ENCODE data around the gene CDH16. TPM values are rescaled to one million over a fixed set of nuclear protein-coding genes. Genes with fewer than 3 reads are reported as not detected.

The CDH16 gene
- total and polyA plus RNA-seq, 2 experiments from 2014 or later: not detected

DNA sequence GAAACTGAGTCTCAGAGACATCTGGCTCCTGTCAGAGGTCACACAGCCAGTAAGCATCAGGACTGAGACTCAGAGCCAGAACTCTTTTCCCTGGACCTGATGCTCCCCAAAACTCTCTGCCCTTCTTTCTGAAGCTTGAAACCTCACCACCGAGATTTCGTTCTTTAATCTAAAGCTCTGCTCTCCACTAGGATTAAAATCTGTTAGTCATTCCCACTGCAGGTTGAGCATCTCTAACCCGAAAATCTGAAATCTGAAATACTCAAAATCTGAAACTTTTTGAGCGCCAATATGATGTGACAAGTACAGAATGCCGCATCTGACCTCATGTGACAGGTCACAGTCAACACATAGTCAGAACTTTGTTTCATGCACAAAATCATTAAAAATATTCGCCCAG, 2.2 kb downstream of the CDH16 start (continued):
- TF ChIP-seq ZNF462 (CRISPR knock-in tag; IDR thresholded peaks at IDR 0.05): no peak
- TF ChIP-seq ZNF114 (CRISPR knock-in tag; IDR thresholded peaks at IDR 0.05): no peak
- TF ChIP-seq CREB1 (CRISPR knock-in tag; IDR thresholded peaks at IDR 0.05; ENCODE audit: low read depth): no peak
- no peak for TF ChIP-seq EZH2 (IDR thresholded peaks at IDR 0.05; ENCODE audit: low read depth, unreplicated experiment)
- TF ChIP-seq CTCF (conservative IDR thresholded peaks at IDR 0.05; ENCODE audit: low read depth in 2 of 2): no peak
- no peak for TF ChIP-seq NANOG (IDR thresholded peaks at IDR 0.05; ENCODE audit: borderline replicate concordance)
- no peak for TF ChIP-seq ZNF331 (CRISPR knock-in tag; IDR thresholded peaks at IDR 0.05; ENCODE audit: low read depth)
- no peak for TF ChIP-seq POLR2AphosphoS5 (IDR thresholded peaks at IDR 0.05; ENCODE audit: low read depth)
- no peak for TF ChIP-seq JUNB (IDR thresholded peaks at IDR 0.05; ENCODE audit: unreplicated experiment)

- H3K27ac Mint-ChIP-seq: no peak overlapping the region
- H3K27me3 ChIP-seq (ENCODE audit: insufficient read depth): no peaks in the 10 kb centered on the region
- H3K4me3 Mint-ChIP-seq: no peak overlapping the region
- H3K4me2 ChIP-seq: no peak overlapping the region
- no peak overlapping the region for H3K27ac ChIP-seq (ENCODE audit: low read depth)
- H3K9me3 Mint-ChIP-seq: no peaks in the 10 kb centered on the region; the same call in 2 of the 3 replicates
- no peaks in the 10 kb centered on the region for H3K4me1 ChIP-seq (ENCODE audit: insufficient read depth)
- H4K20me1 ChIP-seq (replicated peaks; ENCODE audit: insufficient read depth): no peaks in the 10 kb centered on the region
- no peak for DNase-seq (ENCODE audit: low spot score)
- H2AFZ ChIP-seq: no peak overlapping the region
- no peaks in the 10 kb centered on the region for H3K9me2 ChIP-seq (ENCODE audit: insufficient read depth)
- no peaks in the 10 kb centered on the region for H3K36me3 ChIP-seq (ENCODE audit: insufficient read depth)
- TF ChIP-seq EZH2 (IDR thresholded peaks at IDR 0.05; ENCODE audit: low read depth, unreplicated experiment): no peak
- TF ChIP-seq POLR2AphosphoS5 (IDR thresholded peaks at IDR 0.05; ENCODE audit: low read depth): no peak
- no peak for TF ChIP-seq ZNF114 (CRISPR knock-in tag; IDR thresholded peaks at IDR 0.05)
- TF ChIP-seq CREB1 (CRISPR knock-in tag; IDR thresholded peaks at IDR 0.05; ENCODE audit: low read depth): no peak
- no peak for TF ChIP-seq EZH2phosphoT487 (IDR thresholded peaks at IDR 0.05; ENCODE audit: unreplicated experiment)
- no peak for TF ChIP-seq JUNB (IDR thresholded peaks at IDR 0.05; ENCODE audit: unreplicated experiment)
- no peak for TF ChIP-seq REST (IDR thresholded peaks at IDR 0.05; ENCODE audit: unreplicated experiment)
- no peak for TF ChIP-seq CTCF (conservative IDR thresholded peaks at IDR 0.05; ENCODE audit: low read depth in 2 of 2)
- H3K79me2 ChIP-seq (replicated peaks; ENCODE audit: insufficient read depth): no peaks in the 10 kb centered on the region
- peaks cover 9% of the 10 kb centered on the region for H3K27me3 Mint-ChIP-seq (ENCODE audit: insufficient read depth, low read depth, poor library complexity)
- ATAC-seq: no peak
- H3K36me3 Mint-ChIP-seq (ENCODE audit: low read depth): no peaks in the 10 kb centered on the region
- no peak overlapping the region for H3K4me3 ChIP-seq
- H3F3A ChIP-seq (replicated peaks; ENCODE audit: low read depth): no peaks in the 10 kb centered on the region
- H3K4me1 Mint-ChIP-seq: no peaks in the 10 kb centered on the region; the same call in 2 of the 3 replicates
Observed at GRCh38 chr16:66915041-66915440, 3.6 kb downstream of the CDH16 start.

Measured in GM23338 (cell line).